Activated CD8-positive, alpha-beta memory T cell treated with anti-CD3 and anti-CD28 coated beads for 24 hours (primary cell): ENCODE results near the gene CEP55.
"Not testable (repeated sequence)": the region's sequence is repeated elsewhere in the genome, so short reads cannot be mapped to it uniquely, and the experiment has no call there.

Experiments used
- DNase-seq: peaks from one replicate; pipeline ENCODE4 v3.0.0-alpha.2; 2020

The CEP55 gene

DNA sequence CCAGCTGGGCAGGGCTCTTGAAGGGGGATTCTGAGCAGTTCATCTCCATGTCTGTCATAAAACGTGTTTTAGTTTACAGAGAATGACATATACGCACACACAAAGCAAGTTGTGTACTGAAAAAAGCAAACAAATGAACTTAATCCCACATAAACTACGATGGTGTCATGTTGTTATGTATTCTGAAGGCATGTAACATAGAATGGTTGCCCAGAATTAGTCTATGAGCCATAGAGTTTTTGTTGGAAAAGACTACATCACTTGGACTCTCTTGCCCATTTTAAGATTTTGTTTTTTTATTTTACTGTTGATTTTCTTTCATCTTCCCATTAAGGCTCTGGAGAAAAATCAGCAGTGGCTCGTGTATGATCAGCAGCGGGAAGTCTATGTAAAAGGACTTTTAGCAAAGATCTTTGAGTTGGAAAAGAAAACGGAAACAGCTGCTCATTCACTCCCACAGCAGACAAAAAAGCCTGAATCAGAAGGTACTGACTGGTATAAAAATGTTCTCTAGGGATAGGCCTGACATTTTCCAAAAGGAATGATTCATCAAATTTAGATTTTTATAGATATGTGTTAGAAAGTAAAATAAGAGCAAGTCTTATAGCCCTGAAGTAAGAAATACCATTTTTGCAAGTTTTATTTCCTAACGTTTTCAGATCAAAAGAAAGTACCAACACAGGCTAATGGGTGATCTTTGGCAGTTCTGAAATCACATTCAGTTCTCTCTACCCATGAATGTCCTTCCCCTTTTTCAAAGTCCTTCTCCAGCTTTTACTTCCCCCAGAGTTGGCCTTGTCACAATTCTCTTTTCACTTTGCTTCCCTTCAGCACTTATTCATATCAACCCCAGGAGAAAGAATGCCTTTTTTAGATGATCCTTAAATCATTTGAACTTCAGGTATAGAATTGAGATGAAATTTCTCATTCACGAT is 18.9 kb downstream of the CEP55 start:
- DNase-seq = no peak

DNA sequence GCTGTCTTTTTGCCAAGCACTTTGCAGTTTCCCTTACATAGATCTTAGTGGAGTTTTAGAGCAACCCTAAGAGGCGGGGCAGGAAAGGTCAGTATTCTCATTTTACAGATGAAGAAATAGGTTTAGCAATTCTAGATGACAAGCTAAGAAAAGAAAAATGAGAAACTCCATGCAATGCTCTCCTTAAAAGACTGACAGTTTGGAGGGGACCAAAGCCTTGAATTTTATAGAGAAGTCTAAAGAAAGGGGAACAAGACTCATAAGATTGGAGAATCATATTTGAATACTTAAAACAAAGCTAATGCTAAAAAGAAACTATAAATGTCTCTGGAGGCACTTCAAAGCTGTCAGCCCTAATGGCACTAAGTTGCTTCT is 19.6 kb downstream of the CEP55 start:
- DNase-seq = no peak

- no peak for DNase-seq
Measured at GRCh38 chr10:93518531-93518930, 22.1 kb downstream of the CEP55 start.

DNA sequence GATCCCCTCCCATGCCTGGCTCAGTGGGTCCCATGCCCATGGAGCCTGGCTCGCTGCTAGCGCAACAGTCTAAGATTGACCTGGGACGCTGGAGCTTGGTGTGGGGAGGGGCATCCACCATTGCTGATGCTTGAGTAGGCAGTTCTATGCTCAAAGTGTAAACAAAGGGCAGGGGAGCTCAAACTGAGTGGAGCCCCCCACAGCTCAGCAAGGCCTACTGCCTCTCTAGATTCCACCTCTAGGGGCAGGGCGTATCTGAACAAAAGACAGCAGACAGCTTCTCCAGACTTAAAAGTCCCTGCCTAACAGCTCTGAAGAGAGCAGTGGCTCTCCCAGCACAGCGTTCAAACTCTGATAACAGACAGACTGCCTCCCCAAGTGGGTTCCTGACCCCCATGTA is 38.9 kb downstream of the CEP55 start:
- DNase-seq = no peak

- DNase-seq = not testable (repeated sequence)
Measured at GRCh38 chr10:93540871-93541270, 44.5 kb downstream of the CEP55 start.

DNA sequence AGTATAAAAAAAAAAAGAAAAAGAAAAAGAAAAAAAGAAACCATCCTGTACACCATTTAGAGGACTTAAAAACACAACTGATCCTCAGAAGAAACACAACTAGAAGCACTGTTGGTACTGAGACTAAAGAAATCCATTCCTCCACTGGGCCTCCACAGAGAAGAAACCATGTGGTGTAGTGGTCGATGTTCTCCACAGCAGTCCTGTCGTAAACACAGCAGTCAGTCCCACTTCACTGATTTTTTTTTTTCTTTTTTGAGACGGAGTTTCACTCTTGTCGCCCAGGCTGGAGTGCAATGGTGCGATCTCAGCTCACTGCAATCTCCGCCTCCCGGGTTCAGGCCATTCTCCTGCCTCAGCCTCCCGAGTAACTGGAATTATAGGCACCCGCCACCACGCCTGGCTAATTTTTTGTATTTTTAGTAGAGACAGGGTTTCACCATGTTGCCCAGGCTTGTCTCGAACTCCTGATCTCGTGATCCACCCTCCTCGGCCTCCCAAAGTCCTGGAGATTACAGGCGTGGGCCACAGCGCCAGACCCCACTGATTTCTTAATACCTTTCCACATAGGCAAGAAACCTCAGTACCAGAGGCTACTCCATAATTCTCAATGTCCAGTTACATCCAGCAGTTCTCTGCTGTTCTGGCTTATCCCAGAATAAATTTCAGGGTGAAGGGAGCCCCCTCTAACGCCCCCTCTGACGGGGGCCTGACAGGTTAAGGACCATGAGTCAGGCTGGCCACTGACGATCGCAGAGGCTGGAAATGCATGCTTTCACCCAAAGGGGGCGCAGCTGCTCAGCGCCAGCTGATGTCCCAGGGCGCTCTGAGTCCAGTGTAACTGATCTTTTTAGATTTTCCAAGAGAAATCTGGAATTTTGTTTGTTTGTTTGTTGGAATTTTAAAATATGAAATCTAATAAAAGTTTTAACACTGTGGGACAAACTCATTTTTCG is 45.3 kb downstream of the CEP55 start:
- no peak for DNase-seq

- DNase-seq = no peak
Measured at GRCh38 chr10:93542358-93542791, 46.0 kb downstream of the CEP55 start.

DNA sequence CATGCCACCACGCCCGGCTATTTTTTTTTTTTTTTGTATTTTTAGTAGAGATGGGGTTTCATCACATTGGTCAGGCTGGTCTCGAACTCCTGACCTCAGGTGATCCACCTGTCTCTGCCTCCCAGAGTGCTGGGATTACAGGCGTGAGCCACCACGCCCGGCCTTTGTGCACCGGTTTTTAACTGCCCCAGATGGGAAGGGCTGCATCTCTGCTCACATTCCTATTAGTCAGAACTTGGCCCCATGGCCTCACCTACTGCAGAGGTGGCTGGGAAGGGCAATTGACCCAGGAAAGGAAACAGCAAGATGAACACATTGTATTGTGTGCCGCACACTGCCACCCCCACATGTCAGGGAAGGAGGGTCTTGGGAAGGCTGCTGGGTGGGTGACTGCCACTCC is 50.6 kb downstream of the CEP55 start:
- not testable (repeated sequence) for DNase-seq

- DNase-seq = no peak
Measured at GRCh38 chr10:93547522-93547921, 51.1 kb downstream of the CEP55 start.

DNA sequence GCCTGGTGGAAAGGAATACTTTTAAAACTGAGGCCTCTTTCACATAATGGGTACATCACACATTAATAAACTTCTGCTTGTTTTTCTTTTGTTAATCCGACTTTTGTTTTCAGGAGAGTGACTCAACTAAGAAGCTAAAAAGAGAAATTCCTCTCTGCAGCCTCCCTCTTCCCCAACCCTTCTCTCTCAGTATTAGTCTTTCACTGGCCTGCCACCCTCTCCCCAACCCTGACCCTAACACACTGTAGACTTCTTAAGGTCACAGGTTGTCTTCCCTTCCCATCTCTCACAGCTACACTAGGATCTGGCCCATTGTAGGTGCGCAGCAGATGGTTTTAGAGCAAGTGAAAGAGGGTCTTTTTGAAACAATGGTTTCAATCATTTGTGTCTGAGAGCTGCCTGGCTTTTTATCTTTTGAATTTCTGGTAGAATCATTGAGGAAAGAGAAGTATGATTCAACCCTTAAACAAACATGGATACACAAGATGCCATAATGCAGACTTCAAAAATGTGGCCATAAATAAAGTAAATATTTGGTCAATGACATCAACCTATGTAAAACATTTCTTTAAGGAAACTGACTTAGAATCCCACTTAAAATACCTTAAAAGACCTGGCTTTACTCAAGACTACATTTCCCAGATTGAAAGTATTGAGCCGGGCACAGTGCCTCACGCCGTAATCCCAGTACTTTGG is 52.1 kb downstream of the CEP55 start:
- DNase-seq = no peak

GRCh38 chr10:93550606-93551005 is 54.2 kb downstream of the CEP55 start:
- no peak for DNase-seq

DNA sequence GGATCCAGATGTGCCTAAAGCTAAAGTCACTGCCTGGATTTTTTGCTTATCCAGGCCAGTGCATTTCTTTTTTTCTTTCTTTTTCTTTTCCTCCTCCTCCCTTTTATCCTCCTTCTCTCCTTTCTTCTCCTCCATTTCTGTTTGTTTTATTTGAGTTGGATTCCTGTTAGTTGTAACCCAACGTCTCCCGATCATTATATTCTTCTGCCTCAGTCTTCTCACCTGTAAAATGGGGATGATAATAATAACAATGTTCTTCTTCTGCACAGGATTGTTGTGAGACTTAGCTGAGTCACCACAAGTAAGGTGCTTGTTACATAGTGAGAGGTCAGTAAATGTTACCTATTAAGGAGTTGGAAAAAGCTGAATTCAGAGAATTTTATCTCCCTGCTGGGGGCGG is 56.4 kb downstream of the CEP55 start:
- DNase-seq = no peak

DNA sequence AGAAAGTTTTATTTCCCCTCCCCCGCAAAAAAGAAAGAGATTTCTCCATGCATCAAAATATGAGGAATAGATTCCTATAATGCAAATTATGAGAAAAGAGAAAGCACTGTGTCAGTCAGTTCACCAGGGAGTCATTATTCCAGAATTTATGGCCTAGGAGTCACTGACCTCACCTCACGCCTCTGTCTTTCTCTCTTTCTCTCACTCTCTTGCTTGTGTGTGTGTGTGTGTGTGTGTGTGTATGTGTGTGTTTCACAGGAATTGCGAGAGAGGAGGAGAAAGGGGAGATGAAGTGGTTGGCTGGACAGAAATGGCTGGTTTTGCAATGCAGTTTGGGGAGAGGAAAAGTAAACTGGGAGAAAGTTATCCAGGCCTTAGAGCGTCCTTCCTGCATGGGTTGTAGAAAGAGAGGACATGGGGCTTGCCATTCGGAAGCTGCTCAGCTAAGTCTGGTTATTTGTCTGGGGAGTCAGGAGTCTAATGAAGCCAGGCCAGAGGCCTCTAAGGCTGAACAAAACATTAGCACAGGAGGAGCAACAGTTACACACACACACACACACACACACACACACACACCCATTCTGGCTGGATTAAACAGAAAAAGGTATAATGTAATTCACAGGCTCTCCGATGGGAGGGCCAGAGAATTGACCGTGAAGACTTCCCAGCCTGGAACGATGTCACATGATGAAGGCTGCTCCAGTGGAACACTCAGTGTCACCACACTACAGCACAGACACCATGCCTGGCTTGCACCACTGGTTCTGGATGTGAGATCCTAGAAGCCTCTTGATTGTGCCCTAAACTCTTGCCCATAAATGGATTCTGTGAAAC is 57.3 kb downstream of the CEP55 start:
- DNase-seq = no peak

DNA sequence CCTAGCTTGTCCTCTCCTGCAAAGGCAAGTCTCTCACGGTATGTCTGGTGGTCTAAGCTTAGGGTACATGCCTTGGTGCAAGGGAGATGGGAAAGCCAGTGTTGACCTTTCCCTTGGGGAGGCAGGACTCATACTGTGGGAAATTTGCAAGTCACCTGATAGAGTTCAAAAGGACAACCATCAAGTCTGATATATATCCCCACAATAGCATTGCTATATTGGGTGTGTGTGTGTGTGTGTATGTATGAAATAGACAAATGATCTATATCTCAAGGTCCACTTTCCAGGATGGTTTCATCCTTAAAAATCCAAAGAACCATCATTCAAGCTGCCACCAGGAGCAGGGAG is 57.9 kb downstream of the CEP55 start:
- no peak for DNase-seq

- peak; percentile 70 for DNase-seq
Measured at GRCh38 chr10:93554760-93555432, 58.5 kb downstream of the CEP55 start.

GRCh38 chr10:93559490-93559889 is 63.1 kb downstream of the CEP55 start:
- DNase-seq = no peak

- DNase-seq = no peak
Measured at GRCh38 chr10:93560541-93560940, 64.1 kb downstream of the CEP55 start.

DNA sequence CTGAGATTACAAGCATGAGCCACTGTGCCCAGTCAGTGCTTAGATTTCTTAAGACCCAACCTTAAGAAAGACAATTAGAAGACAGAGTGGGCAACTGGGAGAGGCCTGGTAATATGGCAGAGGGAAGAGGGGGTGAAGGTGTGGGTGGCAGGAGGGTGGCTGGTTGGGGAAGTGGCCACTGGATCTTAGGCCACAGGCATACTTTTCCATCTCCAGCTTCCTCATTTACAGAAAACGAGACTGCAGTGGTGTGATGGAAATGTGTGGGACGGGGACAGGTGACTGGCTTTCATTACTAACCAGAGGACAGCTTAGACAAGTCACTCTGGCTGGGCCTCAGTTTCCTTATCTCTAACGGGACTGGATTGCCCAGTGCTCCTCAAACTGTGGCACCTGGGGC is 69.0 kb downstream of the CEP55 start:
- DNase-seq = no peak

GRCh38 chr10:93566435-93567276 is 70.2 kb downstream of the CEP55 start, which contains the start of gene FFAR4:
Gene FFAR4 (plus strand): TSS chr10:93566665. CDS start chr10:93566721, 56 bp downstream.
- no peak for DNase-seq

- DNase-seq = no peak
Measured at GRCh38 chr10:93567277-93568104, 71.1 kb downstream of the CEP55 start.
